ENCODE results near the gene ZSCAN5A. TPM values are rescaled to one million over a fixed set of nuclear protein-coding genes. Genes with fewer than 3 reads are reported as not detected.
"Not testable (repeated sequence)": the region's sequence is repeated elsewhere in the genome, so short reads cannot be mapped to it uniquely, and the experiment has no call there.

Gene ZSCAN5A
- total and polyA plus RNA-seq, 2 donors (not counting 1 experiment from before 2014, with no cell fraction given): 5.5 to 6.3 TPM

- Histone ChIP-seq H3K4me3 (replicated peaks in 1 of 4; ENCODE audit: control extremely low read depth in 1 of 4, insufficient read depth in 1 of 4, low read depth in 3 of 4, low read length in 4 of 4) (no peak overlapping the region), H3K36me3 (ENCODE audit: control insufficient read depth, insufficient read depth, low read length) (no peaks in the 10 kb centered on the region), H3K9ac (ENCODE audit: insufficient read depth, low read length) (no peak overlapping the region), H3K27me3 (ENCODE audit: control insufficient read depth, insufficient read depth, low read length) (no peaks in the 10 kb centered on the region), H3K9me3 (ENCODE audit: control insufficient read depth, insufficient read depth, low read depth, low read length) (no peaks in the 10 kb centered on the region), H3K4me2 (ENCODE audit: extremely low read depth, insufficient read depth, low read length) (no peak overlapping the region), H2AFZ (ENCODE audit: low read length) (no peak overlapping the region), H3K4me1 (ENCODE audit: control insufficient read depth, extremely low read depth, insufficient read depth, low read length) (no peaks in the 10 kb centered on the region), H4K20me1 (ENCODE audit: control insufficient read depth, extremely low read depth, insufficient read depth, low read length) (no peaks in the 10 kb centered on the region), H3K27ac (ENCODE audit: insufficient read depth, low read length) (no peak overlapping the region), H3K79me2 (ENCODE audit: control insufficient read depth, insufficient read depth, low read length) (no peaks in the 10 kb centered on the region)
- TF ChIP-seq EZH2 (IDR thresholded peaks at IDR 0.05; ENCODE audit: low read length, missing control alignments) (no peak), CTCF (conservative IDR thresholded peaks at IDR 0.05 in 1 of 2, IDR thresholded peaks at IDR 0.05 in 1 of 2; ENCODE audit: low read depth in 1 of 2, low read length in 2 of 2) (no peak)
- no peak for DNase-seq (ENCODE audit: low read depth in 2 of 2)
Observed at GRCh38 chr19:56269348-56269747, 45.3 kb downstream of the ZSCAN5A start.

DNA sequence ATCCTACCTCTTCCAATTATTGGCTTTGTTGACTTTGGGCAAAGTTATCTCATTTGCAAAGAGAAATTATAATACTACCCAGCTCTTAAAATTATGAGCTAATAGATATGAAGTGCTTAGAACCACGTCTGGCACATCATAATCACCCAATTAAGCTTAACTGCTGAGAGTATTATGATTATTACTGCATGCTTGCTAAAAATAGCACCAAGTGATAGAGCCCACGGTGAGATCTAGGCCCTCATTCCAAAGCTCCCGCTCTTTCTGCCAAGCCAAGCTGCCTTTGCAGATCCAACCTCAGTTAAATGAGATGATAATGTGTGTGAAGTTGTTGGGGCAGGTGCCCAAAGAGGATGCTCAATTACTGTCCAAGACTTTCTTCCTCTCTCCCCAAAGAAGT is 48.6 kb downstream of the ZSCAN5A start:
- Histone ChIP-seq H3K36me3 (ENCODE audit: control insufficient read depth, insufficient read depth, low read length) (no peaks in the 10 kb centered on the region), H3K79me2 (ENCODE audit: control insufficient read depth, insufficient read depth, low read length) (no peaks in the 10 kb centered on the region), H2AFZ (ENCODE audit: low read length) (no peak overlapping the region), H3K9ac (ENCODE audit: insufficient read depth, low read length) (no peak overlapping the region), H4K20me1 (ENCODE audit: control insufficient read depth, extremely low read depth, insufficient read depth, low read length) (no peaks in the 10 kb centered on the region), H3K9me3 (ENCODE audit: control insufficient read depth, insufficient read depth, low read depth, low read length) (no peaks in the 10 kb centered on the region), H3K4me1 (ENCODE audit: control insufficient read depth, extremely low read depth, insufficient read depth, low read length) (no peaks in the 10 kb centered on the region), H3K27me3 (ENCODE audit: control insufficient read depth, insufficient read depth, low read length) (no peaks in the 10 kb centered on the region), H3K4me2 (ENCODE audit: extremely low read depth, insufficient read depth, low read length) (no peak overlapping the region), H3K27ac (ENCODE audit: insufficient read depth, low read length) (no peak overlapping the region), H3K4me3 (replicated peaks in 1 of 4; ENCODE audit: control extremely low read depth in 1 of 4, insufficient read depth in 1 of 4, low read depth in 3 of 4, low read length in 4 of 4) (no peak overlapping the region)
- no peak for TF ChIP-seq CTCF (conservative IDR thresholded peaks at IDR 0.05 in 1 of 2, IDR thresholded peaks at IDR 0.05 in 1 of 2; ENCODE audit: low read depth in 1 of 2, low read length in 2 of 2)
- DNase-seq (ENCODE audit: low read depth in 2 of 2): no peak

GRCh38 chr19:56263319-56263718 is 51.3 kb downstream of the ZSCAN5A start:
- no peaks in the 10 kb centered on the region for H3K27me3 ChIP-seq (ENCODE audit: control insufficient read depth, insufficient read depth, low read length)
- H4K20me1 ChIP-seq (ENCODE audit: control insufficient read depth, extremely low read depth, insufficient read depth, low read length): no peaks in the 10 kb centered on the region
- H3K27ac ChIP-seq (ENCODE audit: insufficient read depth, low read length): no peak overlapping the region
- no peaks in the 10 kb centered on the region for H3K36me3 ChIP-seq (ENCODE audit: control insufficient read depth, insufficient read depth, low read length)
- H3K4me2 ChIP-seq (ENCODE audit: extremely low read depth, insufficient read depth, low read length): no peak overlapping the region
- no peak overlapping the region for H3K4me3 ChIP-seq (replicated peaks in 1 of 4; ENCODE audit: control extremely low read depth in 1 of 4, insufficient read depth in 1 of 4, low read depth in 3 of 4, low read length in 4 of 4)
- TF ChIP-seq CTCF (conservative IDR thresholded peaks at IDR 0.05 in 1 of 2, IDR thresholded peaks at IDR 0.05 in 1 of 2; ENCODE audit: low read depth in 1 of 2, low read length in 2 of 2) (no peak), EZH2 (IDR thresholded peaks at IDR 0.05; ENCODE audit: low read length, missing control alignments) (no peak)
- no peaks in the 10 kb centered on the region for H3K4me1 ChIP-seq (ENCODE audit: control insufficient read depth, extremely low read depth, insufficient read depth, low read length)
- no peaks in the 10 kb centered on the region for H3K9me3 ChIP-seq (ENCODE audit: control insufficient read depth, insufficient read depth, low read depth, low read length)
- DNase-seq (ENCODE audit: low read depth in 2 of 2): no peak
- no peaks in the 10 kb centered on the region for H3K79me2 ChIP-seq (ENCODE audit: control insufficient read depth, insufficient read depth, low read length)
- no peak overlapping the region for H2AFZ ChIP-seq (ENCODE audit: low read length)
- H3K9ac ChIP-seq (ENCODE audit: insufficient read depth, low read length): no peak overlapping the region

DNA sequence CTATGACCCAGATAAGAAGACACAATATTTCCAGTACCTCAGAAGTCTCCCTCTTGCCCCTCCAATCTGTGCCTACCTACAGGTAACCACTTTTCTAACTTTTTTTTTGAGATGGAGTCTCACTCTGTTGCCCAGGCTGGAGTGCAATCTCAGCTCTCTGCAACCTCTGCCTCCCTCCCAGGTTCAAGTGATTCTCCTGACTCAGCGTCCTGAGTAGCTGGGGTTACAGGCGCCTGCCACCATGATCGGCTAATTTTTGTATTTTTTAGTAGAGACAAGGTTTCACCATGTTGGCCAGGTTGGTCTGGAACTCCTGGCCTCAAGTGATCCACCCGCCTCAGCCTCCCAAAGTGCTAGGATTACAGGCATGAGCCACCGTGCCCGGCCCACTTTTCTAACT is 52.7 kb downstream of the ZSCAN5A start:
- not testable (repeated sequence) for H3K79me2 ChIP-seq (ENCODE audit: control insufficient read depth, insufficient read depth, low read length); H3K27ac ChIP-seq (ENCODE audit: insufficient read depth, low read length); H3K27me3 ChIP-seq (ENCODE audit: control insufficient read depth, insufficient read depth, low read length); H3K4me1 ChIP-seq (ENCODE audit: control insufficient read depth, extremely low read depth, insufficient read depth, low read length); H2AFZ ChIP-seq (ENCODE audit: low read length); H3K36me3 ChIP-seq (ENCODE audit: control insufficient read depth, insufficient read depth, low read length); H3K9ac ChIP-seq (ENCODE audit: insufficient read depth, low read length); H3K4me2 ChIP-seq (ENCODE audit: extremely low read depth, insufficient read depth, low read length); H3K9me3 ChIP-seq (ENCODE audit: control insufficient read depth, insufficient read depth, low read depth, low read length); H3K4me3 ChIP-seq (replicated peaks in 1 of 4; ENCODE audit: control extremely low read depth in 1 of 4, insufficient read depth in 1 of 4, low read depth in 3 of 4, low read length in 4 of 4); DNase-seq (ENCODE audit: low read depth in 2 of 2); H4K20me1 ChIP-seq (ENCODE audit: control insufficient read depth, extremely low read depth, insufficient read depth, low read length)
